ENCODE data around the gene PTPRM. TPM values are rescaled to one million over a fixed set of nuclear protein-coding genes. Genes with fewer than 3 reads are reported as not detected.

Gene PTPRM
- total and polyA plus RNA-seq, 4 donors = 9.2 to 23.0 (median 12.7) TPM

- Histone ChIP-seq H3K9me3 (ENCODE audit: control insufficient read depth in 4 of 4, low read length in 3 of 4) (no peaks in the 10 kb centered on the region), H3K4me1 (ENCODE audit: control insufficient read depth in 4 of 4, insufficient read depth in 4 of 4, low read length in 3 of 4) (peaks cover 0 to 3% (median 0%) of the 10 kb centered on the region in 4 donors), H3K4me3 (ENCODE audit: low read depth in 1 of 3, low read length in 3 of 3) (no peak overlapping the region), H3K27ac (ENCODE audit: low read depth in 1 of 2, low read length in 2 of 2) (no peak overlapping the region), H3K36me3 (ENCODE audit: control insufficient read depth in 4 of 4, insufficient read depth in 3 of 4, low read depth in 1 of 4, low read length in 3 of 4) (no peaks in the 10 kb centered on the region), H3K27me3 (ENCODE audit: control insufficient read depth in 4 of 4, insufficient read depth in 4 of 4, low read length in 3 of 4) (no peaks in the 10 kb centered on the region), H3K9ac (ENCODE audit: low read depth in 1 of 2, low read length in 2 of 2) (no peak overlapping the region)
- no peak for DNase-seq (ENCODE audit: low spot score)
- TF ChIP-seq YY1 (IDR thresholded peaks at IDR 0.05) = no peak
- 72% methylated on average over 4 of the region's 4 CpGs for WGBS
Measured at GRCh38 chr18:7770908-7771307, 203.8 kb downstream of the PTPRM start.

GRCh38 chr18:7772510-7772888, 205.4 kb downstream of the PTPRM start:
- no peaks in the 10 kb centered on the region for H3K27me3 ChIP-seq (ENCODE audit: control insufficient read depth in 4 of 4, insufficient read depth in 4 of 4, low read length in 3 of 4)
- H3K36me3 ChIP-seq (ENCODE audit: control insufficient read depth in 4 of 4, insufficient read depth in 3 of 4, low read depth in 1 of 4, low read length in 3 of 4) = no peaks in the 10 kb centered on the region
- H3K4me1 ChIP-seq (ENCODE audit: control insufficient read depth in 4 of 4, insufficient read depth in 4 of 4, low read length in 3 of 4) = peaks cover 0 to 1% (median 0%) of the 10 kb centered on the region in 4 donors
- H3K4me3 ChIP-seq (ENCODE audit: low read depth in 1 of 3, low read length in 3 of 3) = no peak overlapping the region
- no peak overlapping the region for H3K27ac ChIP-seq (ENCODE audit: low read depth in 1 of 2, low read length in 2 of 2)
- no peaks in the 10 kb centered on the region for H3K9me3 ChIP-seq (ENCODE audit: control insufficient read depth in 4 of 4, low read length in 3 of 4)
- no peak for TF ChIP-seq MAX (IDR thresholded peaks at IDR 0.05)
- no peak for TF ChIP-seq GABPA (IDR thresholded peaks at IDR 0.05 in 1 of 2, conservative IDR thresholded peaks at IDR 0.05 in 1 of 2)
- TF ChIP-seq NR2F2 (IDR thresholded peaks at IDR 0.05) = no peak
- TF ChIP-seq REST (IDR thresholded peaks at IDR 0.05) = no peak
- H3K9ac ChIP-seq (ENCODE audit: low read depth in 1 of 2, low read length in 2 of 2) = no peak overlapping the region
- no peak for DNase-seq (ENCODE audit: low spot score)

GRCh38 chr18:7772951-7773350, 205.8 kb downstream of the PTPRM start:
- no peak overlapping the region for H3K9ac ChIP-seq (ENCODE audit: low read depth in 1 of 2, low read length in 2 of 2)
- no peaks in the 10 kb centered on the region for H3K9me3 ChIP-seq (ENCODE audit: control insufficient read depth in 4 of 4, low read length in 3 of 4)
- TF ChIP-seq EGR1 (IDR thresholded peaks at IDR 0.05; ENCODE audit: low read depth in 2 of 2) = no peak
- TF ChIP-seq JUND (IDR thresholded peaks at IDR 0.05) = no peak
- TF ChIP-seq HNF4A (conservative IDR thresholded peaks at IDR 0.05) = no peak
- no peak for TF ChIP-seq RXRA (IDR thresholded peaks at IDR 0.05)
- TF ChIP-seq ATF3 (IDR thresholded peaks at IDR 0.05) = no peak
- H3K27me3 ChIP-seq (ENCODE audit: control insufficient read depth in 4 of 4, insufficient read depth in 4 of 4, low read length in 3 of 4) = no peaks in the 10 kb centered on the region
- H3K36me3 ChIP-seq (ENCODE audit: control insufficient read depth in 4 of 4, insufficient read depth in 3 of 4, low read depth in 1 of 4, low read length in 3 of 4) = no peaks in the 10 kb centered on the region
- H3K4me3 ChIP-seq (ENCODE audit: low read depth in 1 of 3, low read length in 3 of 3) = no peak overlapping the region
- 86% methylated on average over 2 of the region's 2 CpGs for WGBS
- no peak for DNase-seq (ENCODE audit: low spot score)
- peaks cover 0 to 1% (median 0%) of the 10 kb centered on the region in 4 donors for H3K4me1 ChIP-seq (ENCODE audit: control insufficient read depth in 4 of 4, insufficient read depth in 4 of 4, low read length in 3 of 4)
- no peak overlapping the region for H3K27ac ChIP-seq (ENCODE audit: low read depth in 1 of 2, low read length in 2 of 2)

- Histone ChIP-seq H3K27me3 (ENCODE audit: control insufficient read depth in 4 of 4, insufficient read depth in 4 of 4, low read length in 3 of 4) (no peaks in the 10 kb centered on the region), H3K4me1 (ENCODE audit: control insufficient read depth in 4 of 4, insufficient read depth in 4 of 4, low read length in 3 of 4) (peaks cover 0 to 1% (median 0%) of the 10 kb centered on the region in 4 donors), H3K9me3 (ENCODE audit: control insufficient read depth in 4 of 4, low read length in 3 of 4) (no peaks in the 10 kb centered on the region), H3K9ac (ENCODE audit: low read depth in 1 of 2, low read length in 2 of 2) (no peak overlapping the region), H3K36me3 (ENCODE audit: control insufficient read depth in 4 of 4, insufficient read depth in 3 of 4, low read depth in 1 of 4, low read length in 3 of 4) (no peaks in the 10 kb centered on the region), H3K4me3 (ENCODE audit: low read depth in 1 of 3, low read length in 3 of 3) (no peak overlapping the region), H3K27ac (ENCODE audit: low read depth in 1 of 2, low read length in 2 of 2) (no peak overlapping the region)
- WGBS = 87% methylated on average over 4 of the region's 4 CpGs
- DNase-seq (ENCODE audit: low spot score) = no peak
- TF ChIP-seq CTCF (IDR thresholded peaks at IDR 0.05; ENCODE audit: low read depth, low read length, missing input control) (no peak), REST (IDR thresholded peaks at IDR 0.05) (no peak), RXRA (IDR thresholded peaks at IDR 0.05) (no peak), JUND (IDR thresholded peaks at IDR 0.05) (no peak), MAX (IDR thresholded peaks at IDR 0.05) (no peak), NR2F2 (IDR thresholded peaks at IDR 0.05) (no peak), SP1 (IDR thresholded peaks at IDR 0.05) (no peak), YY1 (IDR thresholded peaks at IDR 0.05) (no peak), ATF3 (IDR thresholded peaks at IDR 0.05) (no peak)
Measured at GRCh38 chr18:7775128-7775527, 208.0 kb downstream of the PTPRM start.
